Keratinocyte (primary cell): ENCODE measurements around the gene SLC44A5. TPM values are rescaled to one million over a fixed set of nuclear protein-coding genes. Genes with fewer than 3 reads are reported as not detected.
"Not testable (repeated sequence)": the region's sequence is repeated elsewhere in the genome, so short reads cannot be mapped to it uniquely, and the experiment has no call there.

ENCODE experiments used
- DNase-seq: peaks from one replicate; pipeline ENCODE4 v3.0.0-alpha.2; 2011; ENCODE audit warnings: low read depth, missing footprints, low spot score
- FAIRE-seq: peaks from 2 replicates; lab custom pipeline; 2011; peaks lifted over from hg19 to GRCh38; lab: Jason Lieb, UNC
- H2AFZ ChIP-seq: 2 replicates; pipeline ENCODE4 v1.6.0; 2012; ENCODE audit warnings: low read length, control low read depth, inconsistent platforms; ENCODE audit not compliant: control insufficient read depth
- H3K27ac ChIP-seq: 2 replicates; pipeline ENCODE4 v1.5.1; 2011; ENCODE audit warnings: low read length; ENCODE audit not compliant: control insufficient read depth, insufficient read depth
- H3K27me3 ChIP-seq: 3 replicates; pipeline ENCODE4 v1.6.0; 2011; ENCODE audit warnings: low read length; ENCODE audit not compliant: control insufficient read depth, insufficient read depth; ENCODE audit errors: extremely low read depth
- H3K36me3 ChIP-seq, 2 experiments: 2 replicates in 1 of 2; 3 replicates in 1 of 2; pipeline ENCODE4 v1.5.1; 2011; ENCODE audit warnings: low read length in 2 of 2, mild to moderate bottlenecking in 1 of 2; ENCODE audit not compliant: control insufficient read depth in 2 of 2, insufficient read depth in 2 of 2; ENCODE audit errors: extremely low read depth in 1 of 2
- H3K4me1 ChIP-seq: 3 replicates; pipeline ENCODE4 v1.5.1; 2011; ENCODE audit warnings: low read length; ENCODE audit not compliant: control insufficient read depth, insufficient read depth; ENCODE audit errors: extremely low read depth
- H3K4me2 ChIP-seq: 3 replicates; pipeline ENCODE4 v1.6.0; 2011; ENCODE audit warnings: low read depth, low read length; ENCODE audit not compliant: control insufficient read depth, insufficient read depth; ENCODE audit errors: extremely low read depth
- H3K4me3 ChIP-seq, 3 experiments: fragments of 200-600 bp in 1 of 3; sonication (generic) in 1 of 3; 2 replicates in 2 of 3; 3 replicates in 1 of 3; pipeline ENCODE4 v1.5.1; 2011 to 2016; ENCODE audit warnings: low read length in 3 of 3, mild to moderate bottlenecking in 3 of 3, control low read depth in 2 of 3, inconsistent platforms in 1 of 3, low read depth in 1 of 3, mixed read lengths in 1 of 3, mixed run types in 1 of 3, moderate library complexity in 1 of 3; ENCODE audit not compliant: control insufficient read depth in 2 of 3, insufficient read depth in 2 of 3; ENCODE audit errors: extremely low read depth in 1 of 3
- H3K79me2 ChIP-seq: 2 replicates; pipeline ENCODE4 v1.6.0; 2012; ENCODE audit warnings: low read length; ENCODE audit not compliant: control insufficient read depth, insufficient read depth
- H3K9ac ChIP-seq: 3 replicates; pipeline ENCODE4 v1.6.0; 2011; ENCODE audit warnings: low read length; ENCODE audit not compliant: control insufficient read depth, insufficient read depth; ENCODE audit errors: extremely low read depth
- H3K9me1 ChIP-seq: 3 replicates; pipeline ENCODE4 v1.6.0; 2011; ENCODE audit warnings: low read length; ENCODE audit not compliant: control insufficient read depth, insufficient read depth; ENCODE audit errors: extremely low read depth
- H3K9me3 ChIP-seq: 2 replicates; pipeline ENCODE4 v1.5.1; 2012; ENCODE audit warnings: low read depth, low read length; ENCODE audit not compliant: control insufficient read depth
- H4K20me1 ChIP-seq: 3 replicates; pipeline ENCODE4 v1.6.0; 2011; ENCODE audit warnings: low read length; ENCODE audit not compliant: control insufficient read depth, insufficient read depth; ENCODE audit errors: extremely low read depth
- EZH2 ChIP-seq: IDR thresholded peaks from one replicate; pipeline ENCODE4 v1.6.1; 2012; ENCODE audit warnings: inconsistent platforms, mild to moderate bottlenecking, low read length, moderate library complexity
- dilution Hi-C: fragments of 300-500 bp; cut with MboI; formaldehyde crosslinking; loops from one replicate; pipeline ENCODE4 v1.7.0; 2020; ENCODE audit warnings: low sequenced_read_pairs; ENCODE audit not compliant: extremely low pct_ligation_motif_present
- polyA plus RNA-seq, 5 experiments: library from polyadenylated mRNA; depleted of rRNA in 3 of 5; stranded (reverse) in 3 of 5; stranded (forward) in 1 of 5; unstranded in 1 of 5; fragments of >200 nt; gene quantifications; 1 replicate in 1 of 5; 2 replicates in 3 of 5; 3 replicates in 1 of 5; pipeline versions ENCODE4 v1.2.1 to v1.2.3, GENCODE V29; 2011 to 2012; ENCODE audit warnings: missing spikeins in 2 of 5, low read depth in 1 of 5, low replicate concordance in 1 of 5
- TF ChIP-seq, protein P1 (sequence below), 3 experiments: IDR thresholded peaks in 1 of 3; conservative IDR thresholded peaks in 1 of 3; optimal IDR thresholded peaks in 1 of 3; 2 replicates in 2 of 3; 3 replicates in 1 of 3; pipeline versions ENCODE3 to v1.5.1; 2011; ENCODE audit warnings: low read length in 3 of 3, mild to moderate bottlenecking in 3 of 3, moderate library complexity in 2 of 3, control low read depth in 1 of 3, inconsistent platforms in 1 of 3; ENCODE audit not compliant: insufficient read depth in 2 of 3; ENCODE audit errors: extremely low read depth in 1 of 3

SLC44A5 gene
- polyA plus RNA-seq, 1 donor (not counting 4 experiments of a cell fraction or from before 2014, with no cell fraction given): 0.72 TPM

DNA sequence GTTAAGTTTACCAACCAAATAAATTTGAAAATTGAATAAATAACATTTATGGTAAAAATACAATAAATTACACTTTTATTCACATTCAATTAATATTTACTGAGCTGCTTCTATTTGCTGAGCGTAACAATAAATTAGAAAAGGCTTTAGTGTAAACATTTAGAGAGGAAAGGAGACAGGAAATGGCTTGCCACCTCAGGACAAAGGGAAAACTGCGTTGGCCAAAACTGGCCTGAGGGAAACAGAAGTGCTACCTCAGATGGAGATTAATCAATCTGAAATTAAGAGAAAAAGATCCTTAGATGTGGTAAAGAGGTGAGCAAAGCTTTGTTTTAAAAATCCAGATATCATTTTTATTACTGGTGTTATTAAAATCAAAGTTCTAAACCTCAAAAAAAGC, 128.0 kb downstream of the SLC44A5 start:
- H3K79me2 ChIP-seq: no peaks in the 10 kb centered on the region
- H3K9me1 ChIP-seq: no peaks in the 10 kb centered on the region
- DNase-seq (no peak), FAIRE-seq (no peak)
- TF ChIP-seq, protein P1, sequence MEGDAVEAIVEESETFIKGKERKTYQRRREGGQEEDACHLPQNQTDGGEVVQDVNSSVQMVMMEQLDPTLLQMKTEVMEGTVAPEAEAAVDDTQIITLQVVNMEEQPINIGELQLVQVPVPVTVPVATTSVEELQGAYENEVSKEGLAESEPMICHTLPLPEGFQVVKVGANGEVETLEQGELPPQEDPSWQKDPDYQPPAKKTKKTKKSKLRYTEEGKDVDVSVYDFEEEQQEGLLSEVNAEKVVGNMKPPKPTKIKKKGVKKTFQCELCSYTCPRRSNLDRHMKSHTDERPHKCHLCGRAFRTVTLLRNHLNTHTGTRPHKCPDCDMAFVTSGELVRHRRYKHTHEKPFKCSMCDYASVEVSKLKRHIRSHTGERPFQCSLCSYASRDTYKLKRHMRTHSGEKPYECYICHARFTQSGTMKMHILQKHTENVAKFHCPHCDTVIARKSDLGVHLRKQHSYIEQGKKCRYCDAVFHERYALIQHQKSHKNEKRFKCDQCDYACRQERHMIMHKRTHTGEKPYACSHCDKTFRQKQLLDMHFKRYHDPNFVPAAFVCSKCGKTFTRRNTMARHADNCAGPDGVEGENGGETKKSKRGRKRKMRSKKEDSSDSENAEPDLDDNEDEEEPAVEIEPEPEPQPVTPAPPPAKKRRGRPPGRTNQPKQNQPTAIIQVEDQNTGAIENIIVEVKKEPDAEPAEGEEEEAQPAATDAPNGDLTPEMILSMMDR (optimal IDR thresholded peaks at IDR 0.05 in 1 of 3, IDR thresholded peaks at IDR 0.05 in 1 of 3, conservative IDR thresholded peaks at IDR 0.05 in 1 of 3; ENCODE audit: extremely low read depth in 1 of 3, insufficient read depth in 2 of 3, low read length in 3 of 3): no peak
- TF ChIP-seq EZH2: no peak
- no peak overlapping the region for H3K4me2 ChIP-seq
- H3K27me3 ChIP-seq: no peaks in the 10 kb centered on the region
- no peaks in the 10 kb centered on the region for H4K20me1 ChIP-seq
- dilution Hi-C loops: no loop called here
- no peak overlapping the region for H3K9ac ChIP-seq
- H2AFZ ChIP-seq: no peak overlapping the region
- no peaks in the 10 kb centered on the region for H3K4me1 ChIP-seq
- no peaks in the 10 kb centered on the region for H3K36me3 ChIP-seq
- no peak overlapping the region for H3K4me3 ChIP-seq
- H3K27ac ChIP-seq: no peak overlapping the region
- no peaks in the 10 kb centered on the region for H3K9me3 ChIP-seq

DNA sequence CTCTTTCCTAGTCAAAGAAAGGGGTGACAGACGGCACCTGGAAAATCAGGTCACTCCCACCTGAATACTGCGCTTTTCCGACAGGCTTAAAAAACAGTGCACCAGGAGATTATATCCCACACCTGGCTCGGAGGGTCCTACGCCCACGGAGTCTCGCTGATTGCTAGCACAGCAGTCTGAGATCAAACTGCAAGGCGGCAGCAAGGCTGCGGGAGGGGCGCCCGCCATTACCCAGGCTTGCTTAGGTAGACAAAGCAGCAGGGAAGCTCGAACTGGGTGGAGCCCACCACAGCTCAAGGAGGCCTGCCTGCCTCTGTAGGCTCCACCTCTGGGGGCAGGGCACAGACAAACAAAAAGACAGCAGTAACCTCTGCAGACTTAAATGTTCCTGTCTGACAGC, 134.4 kb downstream of the SLC44A5 start:
- H4K20me1 ChIP-seq, FAIRE-seq, H3K9me3 ChIP-seq, dilution Hi-C loops, H3K27ac ChIP-seq, DNase-seq, H3K79me2 ChIP-seq, H2AFZ ChIP-seq, H3K9me1 ChIP-seq, H3K9ac ChIP-seq, H3K4me1 ChIP-seq, H3K27me3 ChIP-seq, H3K36me3 ChIP-seq, H3K4me3 ChIP-seq, H3K4me2 ChIP-seq: not testable (repeated sequence)

- no peak for FAIRE-seq
Observed at GRCh38 chr1:75475696-75476095, 135.2 kb downstream of the SLC44A5 start.

More at GRCh38 chr1:75475696-75476095, 135.2 kb downstream of the SLC44A5 start:
- TF ChIP-seq, protein P1 (optimal IDR thresholded peaks at IDR 0.05 in 1 of 3, IDR thresholded peaks at IDR 0.05 in 1 of 3, conservative IDR thresholded peaks at IDR 0.05 in 1 of 3; ENCODE audit: extremely low read depth in 1 of 3, insufficient read depth in 2 of 3, low read length in 3 of 3): no peak
- no peak for TF ChIP-seq EZH2
- Histone ChIP-seq H3K36me3 (no peaks in the 10 kb centered on the region), H4K20me1 (no peaks in the 10 kb centered on the region), H3K4me1 (no peaks in the 10 kb centered on the region), H2AFZ (no peak overlapping the region), H3K79me2 (no peaks in the 10 kb centered on the region), H3K27ac (no peak overlapping the region), H3K9me3 (no peaks in the 10 kb centered on the region), H3K9me1 (no peaks in the 10 kb centered on the region), H3K9ac (no peak overlapping the region), H3K4me2 (no peak overlapping the region), H3K27me3 (no peaks in the 10 kb centered on the region), H3K4me3 (no peak overlapping the region)
- dilution Hi-C loops: no loop called here
- no peak for DNase-seq
